HepG2 (cell line): Measurements from ENCODE around the gene CCNQ. TPM values are rescaled to one million over a fixed set of nuclear protein-coding genes. Genes with fewer than 3 reads are reported as not detected.

Experiments
- ARNTL ChIP-seq: sonication (generic); formaldehyde crosslinking; IDR thresholded peaks from 2 replicates; pipeline ENCODE4 v1.4.0; 2020; ENCODE audit warnings: mild to moderate bottlenecking, missing genetic modification reagents
- ERF ChIP-seq: IDR thresholded peaks from 2 replicates; pipeline ENCODE4 v1.6.1; 2018; ENCODE audit warnings: missing biosample characterization, missing genetic modification reagents
- HES4 ChIP-seq: sonication (generic); formaldehyde crosslinking; IDR thresholded peaks from 2 replicates; pipeline ENCODE4 v1.9.0; 2021; ENCODE audit warnings: mild to moderate bottlenecking, missing genetic modification reagents, borderline replicate concordance
- KLF13 ChIP-seq: sonication (generic); formaldehyde crosslinking; IDR thresholded peaks from 2 replicates; pipeline ENCODE4 v1.4.0; 2020; ENCODE audit warnings: mild to moderate bottlenecking, missing genetic modification reagents
- MEIS2 ChIP-seq: sonication (generic); formaldehyde crosslinking; IDR thresholded peaks from 2 replicates; pipeline ENCODE4 v1.9.0; 2021; ENCODE audit warnings: mild to moderate bottlenecking, missing genetic modification reagents
- NFATC3 ChIP-seq: sonication (generic); formaldehyde crosslinking; IDR thresholded peaks from 2 replicates; pipeline ENCODE4 v1.5.1; 2020; ENCODE audit warnings: mild to moderate bottlenecking, missing genetic modification reagents
- ONECUT2 ChIP-seq: sonication (generic); formaldehyde crosslinking; IDR thresholded peaks from 2 replicates; pipeline ENCODE4 v1.4.0; 2020; ENCODE audit warnings: missing genetic modification reagents
- SAP130 ChIP-seq: IDR thresholded peaks from 2 replicates; pipeline ENCODE4 v1.6.1; 2016; ENCODE audit warnings: low read depth
- THAP11 ChIP-seq: IDR thresholded peaks from 2 replicates; pipeline ENCODE4 v1.6.1; 2016; ENCODE audit warnings: missing biosample characterization, missing genetic modification reagents
- YEATS4 ChIP-seq: sonication (generic); formaldehyde crosslinking; IDR thresholded peaks from 2 replicates; pipeline ENCODE4 v1.4.0; 2020; ENCODE audit warnings: missing genetic modification reagents, borderline replicate concordance
- ZNF329 ChIP-seq: sonication (generic); formaldehyde crosslinking; IDR thresholded peaks from 2 replicates; pipeline ENCODE4 v1.9.0; 2021; ENCODE audit warnings: low read depth, mild to moderate bottlenecking, missing genetic modification reagents
- ZNF331 ChIP-seq: sonication (generic); formaldehyde crosslinking; IDR thresholded peaks from 2 replicates; pipeline ENCODE4 v1.4.0; 2020; ENCODE audit warnings: missing genetic modification reagents
- ZNF687 ChIP-seq: sonication (generic); formaldehyde crosslinking; IDR thresholded peaks from 2 replicates; pipeline ENCODE4 v1.5.1; 2020; ENCODE audit warnings: mild to moderate bottlenecking, missing genetic modification reagents, moderate library complexity
- ZNF720 ChIP-seq: sonication (generic); formaldehyde crosslinking; IDR thresholded peaks from 2 replicates; pipeline ENCODE4 v1.4.0; 2020; ENCODE audit warnings: missing genetic modification reagents
- ZNF788 ChIP-seq: sonication (generic); formaldehyde crosslinking; IDR thresholded peaks from 2 replicates; pipeline ENCODE4 v1.5.0; 2020; ENCODE audit warnings: mild to moderate bottlenecking, missing genetic modification reagents, borderline replicate concordance
- polyA plus RNA-seq, 8 experiments: library from polyadenylated mRNA; depleted of rRNA in 3 of 8; stranded (reverse) in 7 of 8; unstranded in 1 of 8; fragments of >200 nt; fragmentation: Illumina TruSeq in 4 of 8; extraction: Trizol in 4 of 8; gene quantifications; 2 replicates each; pipeline versions ENCODE4 v1.2.1 to v1.2.3, GENCODE V29; 2011 to 2016; ENCODE audit warnings: low read depth in 4 of 8, missing spikeins in 1 of 8, mixed read lengths in 1 of 8; ENCODE audit not compliant: insufficient read depth in 1 of 8
- total RNA-seq, 5 experiments: library from RNA; depleted of rRNA; stranded (reverse); fragments of >200 nt; fragmentation: Illumina TruSeq; extraction: Trizol; gene quantifications; 2 replicates each; pipeline ENCODE4 v1.2.3, GENCODE V29; 2016; ENCODE audit warnings: low read depth in 1 of 5
- TF ChIP-seq, protein P1 (sequence below): sonication (generic); formaldehyde crosslinking; IDR thresholded peaks from 2 replicates; pipeline ENCODE4 v1.5.1; 2020; ENCODE audit warnings: missing genetic modification reagents, mild to moderate bottlenecking, borderline replicate concordance
- TF ChIP-seq, protein P2 (sequence below): sonication (generic); formaldehyde crosslinking; IDR thresholded peaks from 2 replicates; pipeline ENCODE4 v1.5.0; 2020; ENCODE audit warnings: missing genetic modification reagents
- TF ChIP-seq, protein P3 (sequence below): sonication (generic); formaldehyde crosslinking; IDR thresholded peaks from 2 replicates; pipeline ENCODE4 v1.8.0; 2022; ENCODE audit warnings: missing genetic modification reagents, mild to moderate bottlenecking, inconsistent platforms, borderline replicate concordance
- TF ChIP-seq, protein P4 (sequence below): sonication (generic); formaldehyde crosslinking; IDR thresholded peaks from 2 replicates; pipeline ENCODE4 v1.4.0; 2020; ENCODE audit warnings: missing genetic modification reagents

CCNQ gene
- total and polyA plus RNA-seq, 2 of the 13 experiments (the other 11 are each of a cell fraction or from before 2014, with no cell fraction given), result 15.0 to 25.5 TPM

DNA sequence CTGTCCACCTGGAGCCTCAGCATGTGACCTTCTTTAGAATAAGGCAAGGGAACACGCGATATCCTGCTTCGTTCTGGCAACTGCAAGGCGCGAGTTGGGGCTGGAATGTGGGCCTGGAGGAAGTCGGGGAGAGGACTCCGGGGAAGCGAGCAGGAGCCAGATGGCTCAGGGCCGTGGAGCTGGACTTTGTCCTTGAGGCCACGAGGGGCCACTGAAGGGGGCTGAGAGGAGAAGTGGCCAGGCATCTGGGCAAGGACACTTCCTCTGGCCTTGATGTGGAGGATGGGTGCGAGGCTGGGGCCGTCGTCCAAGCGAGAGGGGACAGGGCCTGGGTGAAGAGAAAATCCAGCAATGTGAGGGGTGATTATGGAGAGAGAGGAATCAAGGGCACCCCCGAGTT, 35.9 kb upstream of the CCNQ start (continued):
- TF ChIP-seq, protein P1, sequence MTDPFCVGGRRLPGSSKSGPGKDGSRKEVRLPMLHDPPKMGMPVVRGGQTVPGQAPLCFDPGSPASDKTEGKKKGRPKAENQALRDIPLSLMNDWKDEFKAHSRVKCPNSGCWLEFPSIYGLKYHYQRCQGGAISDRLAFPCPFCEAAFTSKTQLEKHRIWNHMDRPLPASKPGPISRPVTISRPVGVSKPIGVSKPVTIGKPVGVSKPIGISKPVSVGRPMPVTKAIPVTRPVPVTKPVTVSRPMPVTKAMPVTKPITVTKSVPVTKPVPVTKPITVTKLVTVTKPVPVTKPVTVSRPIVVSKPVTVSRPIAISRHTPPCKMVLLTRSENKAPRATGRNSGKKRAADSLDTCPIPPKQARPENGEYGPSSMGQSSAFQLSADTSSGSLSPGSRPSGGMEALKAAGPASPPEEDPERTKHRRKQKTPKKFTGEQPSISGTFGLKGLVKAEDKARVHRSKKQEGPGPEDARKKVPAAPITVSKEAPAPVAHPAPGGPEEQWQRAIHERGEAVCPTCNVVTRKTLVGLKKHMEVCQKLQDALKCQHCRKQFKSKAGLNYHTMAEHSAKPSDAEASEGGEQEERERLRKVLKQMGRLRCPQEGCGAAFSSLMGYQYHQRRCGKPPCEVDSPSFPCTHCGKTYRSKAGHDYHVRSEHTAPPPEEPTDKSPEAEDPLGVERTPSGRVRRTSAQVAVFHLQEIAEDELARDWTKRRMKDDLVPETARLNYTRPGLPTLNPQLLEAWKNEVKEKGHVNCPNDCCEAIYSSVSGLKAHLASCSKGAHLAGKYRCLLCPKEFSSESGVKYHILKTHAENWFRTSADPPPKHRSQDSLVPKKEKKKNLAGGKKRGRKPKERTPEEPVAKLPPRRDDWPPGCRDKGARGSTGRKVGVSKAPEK (CRISPR knock-in tag), result no peak
- TF ChIP-seq ZNF331 (CRISPR knock-in tag) (no peak), SAP130 (CRISPR knock-in tag) (peak; percentile 34; the same call in 1 of the 2 replicates), ZNF329 (CRISPR knock-in tag) (no peak), ONECUT2 (CRISPR knock-in tag) (no peak), KLF13 (CRISPR knock-in tag) (no peak), ARNTL (no peak), NFATC3 (no peak), ZNF720 (CRISPR knock-in tag) (no peak), ZNF788 (CRISPR knock-in tag) (no peak), YEATS4 (CRISPR knock-in tag) (no peak), ERF (CRISPR knock-in tag) (0 out of 2 replicates have a peak, but pooled peaks have one; percentile 20), HES4 (CRISPR knock-in tag) (no peak), ZNF687 (CRISPR knock-in tag) (peak; percentile 98), THAP11 (no peak), MEIS2 (CRISPR knock-in tag) (0 out of 2 replicates have a peak, but pooled peaks have one; percentile 32)
- TF ChIP-seq, protein P2, sequence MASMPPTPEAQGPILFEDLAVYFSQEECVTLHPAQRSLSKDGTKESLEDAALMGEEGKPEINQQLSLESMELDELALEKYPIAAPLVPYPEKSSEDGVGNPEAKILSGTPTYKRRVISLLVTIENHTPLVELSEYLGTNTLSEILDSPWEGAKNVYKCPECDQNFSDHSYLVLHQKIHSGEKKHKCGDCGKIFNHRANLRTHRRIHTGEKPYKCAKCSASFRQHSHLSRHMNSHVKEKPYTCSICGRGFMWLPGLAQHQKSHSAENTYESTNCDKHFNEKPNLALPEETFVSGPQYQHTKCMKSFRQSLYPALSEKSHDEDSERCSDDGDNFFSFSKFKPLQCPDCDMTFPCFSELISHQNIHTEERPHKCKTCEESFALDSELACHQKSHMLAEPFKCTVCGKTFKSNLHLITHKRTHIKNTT (CRISPR knock-in tag), result no peak
- TF ChIP-seq, protein P3, sequence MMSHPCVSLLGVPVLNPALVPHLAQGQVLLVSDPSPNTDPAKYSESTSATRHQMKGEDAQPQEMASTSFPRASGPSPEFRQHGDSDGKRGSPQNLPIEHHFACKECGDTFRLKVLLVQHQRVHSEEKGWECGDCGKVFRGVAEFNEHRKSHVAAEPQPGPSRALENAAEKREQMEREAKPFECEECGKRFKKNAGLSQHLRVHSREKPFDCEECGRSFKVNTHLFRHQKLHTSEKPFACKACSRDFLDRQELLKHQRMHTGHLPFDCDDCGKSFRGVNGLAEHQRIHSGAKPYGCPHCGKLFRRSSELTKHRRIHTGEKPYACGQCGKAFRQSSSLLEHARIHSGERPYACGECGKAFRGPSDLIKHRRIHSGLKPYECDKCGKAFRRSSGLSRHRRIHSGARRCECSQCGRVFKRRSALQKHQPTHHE (CRISPR knock-in tag), result no peak
- TF ChIP-seq, protein P4, sequence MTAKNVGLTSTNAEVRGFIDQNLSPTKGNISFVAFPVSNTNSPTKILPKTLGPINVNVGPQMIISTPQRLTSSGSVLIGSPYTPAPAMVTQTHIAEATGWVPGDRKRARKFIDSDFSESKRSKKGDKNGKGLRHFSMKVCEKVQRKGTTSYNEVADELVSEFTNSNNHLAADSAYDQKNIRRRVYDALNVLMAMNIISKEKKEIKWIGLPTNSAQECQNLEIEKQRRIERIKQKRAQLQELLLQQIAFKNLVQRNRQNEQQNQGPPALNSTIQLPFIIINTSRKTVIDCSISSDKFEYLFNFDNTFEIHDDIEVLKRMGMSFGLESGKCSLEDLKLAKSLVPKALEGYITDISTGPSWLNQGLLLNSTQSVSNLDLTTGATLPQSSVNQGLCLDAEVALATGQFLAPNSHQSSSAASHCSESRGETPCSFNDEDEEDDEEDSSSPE (CRISPR knock-in tag), result 0 out of 2 replicates have a peak, but pooled peaks have one; percentile 28
